IPS-15b (cell line): ENCODE results near the gene LEMD2.

Experiments used
- H3K27me3 ChIP-seq: one replicate; pipeline ENCODE4 v1.6.1; 2013; ENCODE audit warnings: low read length; ENCODE audit not compliant: control insufficient read depth, insufficient read depth
- H3K36me3 ChIP-seq: one replicate; pipeline ENCODE4 v1.6.1; 2013; ENCODE audit warnings: low read length; ENCODE audit not compliant: control insufficient read depth, insufficient read depth
- H3K4me1 ChIP-seq: one replicate; pipeline ENCODE4 v1.6.1; 2013; ENCODE audit warnings: mild to moderate bottlenecking, low read length; ENCODE audit not compliant: control insufficient read depth, insufficient read depth
- H3K4me3 ChIP-seq: one replicate; pipeline ENCODE4 v1.5.1; 2013; ENCODE audit warnings: low read depth, low read length
- H3K9ac ChIP-seq: one replicate; pipeline ENCODE4 v1.6.1; 2013; ENCODE audit warnings: low read depth, mild to moderate bottlenecking, low read length
- H3K9me3 ChIP-seq: one replicate; pipeline ENCODE4 v1.6.1; 2013; ENCODE audit warnings: mild to moderate bottlenecking, low read length; ENCODE audit not compliant: control insufficient read depth, insufficient read depth

Gene LEMD2

DNA sequence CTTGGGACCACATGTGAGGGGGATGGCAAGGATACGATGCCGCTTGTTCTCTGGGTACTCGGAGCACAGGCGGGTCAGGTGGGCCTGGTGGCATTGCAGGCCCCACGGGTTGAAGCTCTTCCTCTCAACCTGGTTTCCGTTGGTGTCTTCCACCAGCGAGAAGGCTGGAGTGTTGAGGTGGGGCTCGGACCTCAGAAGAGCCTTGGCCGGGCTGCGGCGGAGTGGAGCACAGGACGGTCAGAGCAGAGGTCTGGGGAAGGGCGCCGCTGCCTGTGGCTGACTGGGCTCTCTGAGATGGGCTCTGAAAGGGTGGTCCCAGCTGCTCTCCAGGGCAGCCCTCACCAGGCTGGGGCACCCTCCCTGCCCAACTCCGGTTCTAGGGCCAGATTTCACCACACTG, 62.2 kb downstream of the LEMD2 start:
- H3K9ac ChIP-seq, result no peak overlapping the region
- no peaks in the 10 kb centered on the region for H3K9me3 ChIP-seq
- no peaks in the 10 kb centered on the region for H3K27me3 ChIP-seq
- peaks cover 2% of the 10 kb centered on the region for H3K36me3 ChIP-seq
- H3K4me3 ChIP-seq, result no peak overlapping the region
- no peaks in the 10 kb centered on the region for H3K4me1 ChIP-seq

GRCh38 chr6:33725891-33726673, 62.8 kb downstream of the LEMD2 start:
- no peak overlapping the region for H3K4me3 ChIP-seq
- no peaks in the 10 kb centered on the region for H3K4me1 ChIP-seq
- no peaks in the 10 kb centered on the region for H3K9me3 ChIP-seq
- no peak overlapping the region for H3K9ac ChIP-seq
- H3K36me3 ChIP-seq, result peaks cover 2% of the 10 kb centered on the region
- no peaks in the 10 kb centered on the region for H3K27me3 ChIP-seq

DNA sequence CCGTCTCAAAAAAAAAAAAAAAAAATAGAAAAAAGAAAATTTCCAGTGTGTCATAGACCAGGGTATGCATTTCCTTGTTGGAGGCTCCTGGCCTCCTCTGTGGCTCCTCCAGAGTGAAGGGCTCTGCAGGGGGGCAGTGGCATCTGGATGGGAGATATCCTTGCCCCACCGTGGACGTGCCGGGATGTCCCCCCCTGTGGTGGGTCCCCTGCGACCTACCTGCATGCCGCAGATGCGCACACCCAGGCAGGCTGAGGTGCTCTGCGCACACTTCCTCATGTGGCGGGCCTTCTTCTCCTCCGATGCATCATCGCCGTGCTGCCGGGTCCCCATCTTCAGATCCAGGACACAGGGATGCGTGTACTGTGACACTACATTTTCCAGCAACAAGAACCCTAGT, 63.7 kb downstream of the LEMD2 start:
- Histone ChIP-seq H3K4me1 (no peaks in the 10 kb centered on the region), H3K36me3 (peaks cover 2% of the 10 kb centered on the region), H3K27me3 (no peaks in the 10 kb centered on the region), H3K4me3 (no peak overlapping the region), H3K9ac (no peak overlapping the region), H3K9me3 (no peaks in the 10 kb centered on the region)

GRCh38 chr6:33724102-33725023, 64.6 kb downstream of the LEMD2 start:
- H3K9me3 ChIP-seq, result no peaks in the 10 kb centered on the region
- no peaks in the 10 kb centered on the region for H3K27me3 ChIP-seq
- peaks cover 2% of the 10 kb centered on the region for H3K36me3 ChIP-seq
- no peak overlapping the region for H3K4me3 ChIP-seq
- no peak overlapping the region for H3K9ac ChIP-seq
- no peaks in the 10 kb centered on the region for H3K4me1 ChIP-seq

GRCh38 chr6:33723371-33724085, 65.4 kb downstream of the LEMD2 start:
- peaks cover 2% of the 10 kb centered on the region for H3K36me3 ChIP-seq
- no peak overlapping the region for H3K9ac ChIP-seq
- no peaks in the 10 kb centered on the region for H3K27me3 ChIP-seq
- H3K9me3 ChIP-seq, result no peaks in the 10 kb centered on the region
- H3K4me1 ChIP-seq, result no peaks in the 10 kb centered on the region
- no peak overlapping the region for H3K4me3 ChIP-seq

- Histone ChIP-seq H3K9ac (no peak overlapping the region), H3K4me1 (no peaks in the 10 kb centered on the region), H3K36me3 (peaks cover 2% of the 10 kb centered on the region), H3K4me3 (no peak overlapping the region), H3K27me3 (no peaks in the 10 kb centered on the region), H3K9me3 (no peaks in the 10 kb centered on the region)
Observed at GRCh38 chr6:33722103-33722623, 66.8 kb downstream of the LEMD2 start.

DNA sequence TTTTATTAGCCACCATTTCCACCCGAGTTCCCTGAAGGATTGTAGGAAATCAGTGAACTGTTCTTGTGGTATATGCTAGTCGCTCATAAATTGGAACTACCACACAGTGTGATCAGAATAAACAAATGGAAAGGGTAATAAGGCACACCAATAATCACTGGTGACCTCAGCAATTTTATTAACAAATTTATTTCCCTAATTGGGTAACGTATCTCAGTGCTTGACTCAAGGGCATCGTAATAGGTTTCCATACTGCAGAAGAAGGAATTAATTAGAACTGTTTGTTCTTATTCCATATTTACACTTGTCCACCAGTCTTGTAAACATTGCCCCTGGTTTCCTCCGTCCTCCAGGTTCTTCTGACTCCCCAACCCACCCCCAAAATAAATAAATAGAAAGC, 67.4 kb downstream of the LEMD2 start:
- peaks cover 2% of the 10 kb centered on the region for H3K36me3 ChIP-seq
- no peaks in the 10 kb centered on the region for H3K27me3 ChIP-seq
- no peaks in the 10 kb centered on the region for H3K9me3 ChIP-seq
- no peaks in the 10 kb centered on the region for H3K4me1 ChIP-seq
- no peak overlapping the region for H3K9ac ChIP-seq
- H3K4me3 ChIP-seq, result no peak overlapping the region
